ENCODE results near the gene CDKN2D. TPM values are rescaled to one million over a fixed set of nuclear protein-coding genes. Genes with fewer than 3 reads are reported as not detected.

The CDKN2D gene
- 4.2 and 4.4 TPM in 2 replicates for total RNA-seq (2022)
- Bru-seq, nascent RNA = percentile 30 among the genes with signal in this experiment
- BruChase-seq, experiment 1, labeled RNA remaining after a 6-hour chase = percentile 48 among the genes with signal in this experiment
- percentile 53 among the genes with signal in this experiment for BruChase-seq, experiment 2, labeled RNA remaining after a 2-hour chase
- long read RNA-seq, partial matches to known transcripts = 0 of 10 reads
- long read RNA-seq, other reads (novel, unspliced or antisense) = 4 of 10 reads

- Mint-ChIP-seq H3K36me3 (ENCODE audit: insufficient read depth, unreplicated experiment) (peaks cover 62% of the 10 kb centered on the region), H3K9me3 (ENCODE audit: low read depth, unreplicated experiment) (no peaks in the 10 kb centered on the region), H3K4me1 (ENCODE audit: low read depth, unreplicated experiment) (peaks cover 30% of the 10 kb centered on the region), H3K27ac (ENCODE audit: unreplicated experiment) (peak within 1 kb of the TSS; percentile 96), H3K27me3 (ENCODE audit: unreplicated experiment) (no peaks in the 10 kb centered on the region), H3K4me3 (ENCODE audit: low read depth, unreplicated experiment) (peak within 1 kb of the TSS; percentile 94)
- intact Hi-C loops (cut with micrococcal nuclease; ENCODE audit: unreplicated experiment) = no loop called here
- TSS peak; percentile 94 for BruUV-seq (replicated peaks)
- CTCF ChIA-PET = interaction anchor here (0.6 to 1.1 kb wide), 2 partner anchors 84 to 104 kb away, joined by 3 to 5 read pairs; no protein-coding TSS in a partner anchor
- DNase-seq = peak; percentile 97
- TF ChIP-seq CTCF (IDR thresholded peaks at IDR 0.05; ENCODE audit: unreplicated experiment) = no peak
Measured at GRCh38 chr19:10568826-10569651, at the start of gene CDKN2D. CDKN2D (minus strand) TSS chr19:10568979; CDS start chr19:10568653, 326 bp downstream.

- H3K4me1 Mint-ChIP-seq (ENCODE audit: low read depth, unreplicated experiment) = peaks cover 36% of the 10 kb centered on the region
- DNase-seq = peak; percentile 49
- no peaks in the 10 kb centered on the region for H3K9me3 Mint-ChIP-seq (ENCODE audit: low read depth, unreplicated experiment)
- H3K27ac Mint-ChIP-seq (ENCODE audit: unreplicated experiment) = peak overlapping the region; percentile 73
- H3K4me3 Mint-ChIP-seq (ENCODE audit: low read depth, unreplicated experiment) = peak overlapping the region; percentile 15
- BruUV-seq (replicated peaks) = no TSS peak
- intact Hi-C loops (cut with micrococcal nuclease; ENCODE audit: unreplicated experiment) = no loop called here
- H3K36me3 Mint-ChIP-seq (ENCODE audit: insufficient read depth, unreplicated experiment) = no peaks in the 10 kb centered on the region
- CTCF ChIA-PET = interaction anchor here (0.7 to 1.0 kb wide), 2 partner anchors 10 to 27 kb away, joined by 3 to 5 read pairs; no protein-coding TSS in a partner anchor
- no peak for TF ChIP-seq CTCF (IDR thresholded peaks at IDR 0.05; ENCODE audit: unreplicated experiment)
- H3K27me3 Mint-ChIP-seq (ENCODE audit: unreplicated experiment) = no peaks in the 10 kb centered on the region
Measured at GRCh38 chr19:10617409-10618121, 48.8 kb upstream of the CDKN2D start.

- H3K27ac Mint-ChIP-seq (ENCODE audit: unreplicated experiment) = no peak overlapping the region
- H3K36me3 Mint-ChIP-seq (ENCODE audit: insufficient read depth, unreplicated experiment) = no peaks in the 10 kb centered on the region
- no peak for TF ChIP-seq CTCF (IDR thresholded peaks at IDR 0.05; ENCODE audit: unreplicated experiment)
Measured at GRCh38 chr19:10615429-10616023, 46.7 kb upstream of the CDKN2D start.

GRCh38 chr19:10612499-10613119 lies 43.8 kb upstream of the CDKN2D start:
- Mint-ChIP-seq H3K27me3 (ENCODE audit: unreplicated experiment) (no peaks in the 10 kb centered on the region), H3K36me3 (ENCODE audit: insufficient read depth, unreplicated experiment) (no peaks in the 10 kb centered on the region), H3K27ac (ENCODE audit: unreplicated experiment) (no peak overlapping the region), H3K9me3 (ENCODE audit: low read depth, unreplicated experiment) (no peaks in the 10 kb centered on the region), H3K4me1 (ENCODE audit: low read depth, unreplicated experiment) (peaks cover 16% of the 10 kb centered on the region), H3K4me3 (ENCODE audit: low read depth, unreplicated experiment) (no peak overlapping the region)
- BruUV-seq (replicated peaks) = no TSS peak
- CTCF ChIA-PET = no interaction called here
- peak; percentile 55 for DNase-seq
- TF ChIP-seq CTCF (IDR thresholded peaks at IDR 0.05; ENCODE audit: unreplicated experiment) = no peak
- intact Hi-C loops (cut with micrococcal nuclease; ENCODE audit: unreplicated experiment) = no loop called here

More at GRCh38 chr19:10615429-10616023, 46.7 kb upstream of the CDKN2D start:
- no peak for DNase-seq
- intact Hi-C loops (cut with micrococcal nuclease; ENCODE audit: unreplicated experiment) = no loop called here
- CTCF ChIA-PET = no interaction called here
- Mint-ChIP-seq H3K4me1 (ENCODE audit: low read depth, unreplicated experiment) (peaks cover 22% of the 10 kb centered on the region), H3K9me3 (ENCODE audit: low read depth, unreplicated experiment) (no peaks in the 10 kb centered on the region), H3K27me3 (ENCODE audit: unreplicated experiment) (no peaks in the 10 kb centered on the region), H3K4me3 (ENCODE audit: low read depth, unreplicated experiment) (no peak overlapping the region)
- no TSS peak for BruUV-seq (replicated peaks)

Data from Calu3 (cell line).